Measurements from ENCODE around the gene CNNM2. TPM values are rescaled to one million over a fixed set of nuclear protein-coding genes. Genes with fewer than 3 reads are reported as not detected.
"Not testable (repeated sequence)": the region's sequence is repeated elsewhere in the genome, so short reads cannot be mapped to it uniquely, and the experiment has no call there.

Gene CNNM2
- total RNA-seq, 1 experiment from 2014 or later = 7.6 TPM

GRCh38 chr10:103130910-103131309, 212.8 kb downstream of the CNNM2 start:
- in situ Hi-C loops (cut with HindIII; ENCODE audit: low pct_unique_long_range_greater_than_20kb, low sequenced_read_pairs) = no loop called here
- no peak for DNase-seq (ENCODE audit: low read depth, low spot score)

GRCh38 chr10:103135168-103135567, 217.1 kb downstream of the CNNM2 start:
- in situ Hi-C loops (cut with HindIII; ENCODE audit: low pct_unique_long_range_greater_than_20kb, low sequenced_read_pairs); DNase-seq (ENCODE audit: low read depth, low spot score): not testable (repeated sequence)

DNA sequence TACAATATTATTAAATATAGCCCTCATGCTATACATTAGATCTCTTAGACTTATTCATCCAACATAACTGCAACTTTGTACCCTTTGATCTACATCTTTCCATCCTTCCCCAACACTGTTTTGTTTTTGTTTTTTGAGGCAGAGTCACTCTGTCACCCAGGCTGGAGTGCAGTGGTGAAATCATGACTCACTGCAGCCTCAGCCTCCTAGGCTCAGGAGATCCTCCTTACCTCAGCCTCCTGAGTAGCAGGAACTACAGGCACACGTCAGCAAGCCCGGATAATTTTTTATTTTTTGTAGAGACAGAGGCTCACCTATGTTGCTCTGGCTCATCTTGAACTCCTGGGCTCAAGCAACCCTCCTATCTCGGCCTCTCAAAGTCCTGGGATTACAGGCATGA, 221.7 kb downstream of the CNNM2 start:
- DNase-seq (ENCODE audit: low read depth, low spot score) = no peak
- in situ Hi-C loops (cut with HindIII; ENCODE audit: low pct_unique_long_range_greater_than_20kb, low sequenced_read_pairs) = no loop called here

Small RNA genes within 50 kb of the gene (small RNA-seq; reads per million reads assigned to genes)
- 0 reads per million in 2 experiments for gene AS3MT
- gene RF00026 = 0 reads per million in 2 experiments
- gene RF02271 = 0 reads per million in 2 experiments

Other genes starting within 250 kb of the CNNM2 start
- 2.6 and 2.8 TPM in 2 replicates for gene ARL3, start 203.9 kb upstream of the CNNM2 start, total RNA-seq (2014; rRNA removed; shearing (Covaris generic))
- gene SFXN2, start 203.7 kb upstream of the CNNM2 start, total RNA-seq (2014; rRNA removed; shearing (Covaris generic)) = 2.3 and 5.0 TPM in 2 replicates
- 12.8 TPM in 2 replicates for gene WBP1L, start 174.3 kb upstream of the CNNM2 start, total RNA-seq (2014; rRNA removed; shearing (Covaris generic))
- gene CYP17A1, start 80.9 kb upstream of the CNNM2 start, total RNA-seq (2014; rRNA removed; shearing (Covaris generic)) = not detected in 2 replicates
- gene BORCS7, start 64.0 kb upstream of the CNNM2 start, total RNA-seq (2014; rRNA removed; shearing (Covaris generic)) = 22.1 and 25.2 TPM in 2 replicates
- gene AS3MT, start 48.8 kb upstream of the CNNM2 start, total RNA-seq (2014; rRNA removed; shearing (Covaris generic)) = 0.13 and 0.21 TPM in 2 replicates

Data from SK-MEL-5 (cell line).